Ishikawa (cell line): ENCODE data around the gene DHRS3.

Experiments used
- CEBPB ChIP-seq: IDR thresholded peaks from 2 replicates; pipeline ENCODE4 v1.6.1; 2012
- CREB1 ChIP-seq: IDR thresholded peaks from 2 replicates; pipeline ENCODE4 v1.6.1; 2012; ENCODE audit warnings: low read depth
- EGR1 ChIP-seq: IDR thresholded peaks from 2 replicates; pipeline ENCODE4 v1.6.1; 2012
- EP300 ChIP-seq: IDR thresholded peaks from 2 replicates; pipeline ENCODE4 v1.6.1; 2012; ENCODE audit warnings: borderline replicate concordance
- FOXM1 ChIP-seq: IDR thresholded peaks from 2 replicates; pipeline ENCODE4 v1.6.1; 2012; ENCODE audit warnings: low read depth, borderline replicate concordance
- NFIC ChIP-seq: IDR thresholded peaks from 2 replicates; pipeline ENCODE4 v1.6.1; 2012
- RAD21 ChIP-seq: IDR thresholded peaks from 2 replicates; pipeline ENCODE4 v1.6.1; 2012; ENCODE audit warnings: low read depth
- REST ChIP-seq: IDR thresholded peaks from 2 replicates; pipeline ENCODE4 v1.6.1; 2012; ENCODE audit warnings: low read depth, mild to moderate bottlenecking
- TAF1 ChIP-seq: IDR thresholded peaks from 2 replicates; pipeline ENCODE4 v1.6.1; 2012; ENCODE audit warnings: low read depth, mild to moderate bottlenecking
- TCF12 ChIP-seq: IDR thresholded peaks from 2 replicates; pipeline ENCODE4 v1.6.1; 2012; ENCODE audit warnings: low read depth
- TEAD4 ChIP-seq: IDR thresholded peaks from 2 replicates; pipeline ENCODE4 v1.6.1; 2012
- USF1 ChIP-seq: IDR thresholded peaks from 2 replicates; pipeline ENCODE4 v1.6.1; 2012
- YY1 ChIP-seq: IDR thresholded peaks from 2 replicates; pipeline ENCODE4 v1.6.1; 2012; ENCODE audit warnings: low read depth
- ZBTB7A ChIP-seq: IDR thresholded peaks from 2 replicates; pipeline ENCODE4 v1.6.1; 2012; ENCODE audit warnings: low read depth
- TF ChIP-seq, protein P1 (sequence below): IDR thresholded peaks from 2 replicates; pipeline ENCODE4 v1.6.1; 2012

Gene DHRS3

DNA sequence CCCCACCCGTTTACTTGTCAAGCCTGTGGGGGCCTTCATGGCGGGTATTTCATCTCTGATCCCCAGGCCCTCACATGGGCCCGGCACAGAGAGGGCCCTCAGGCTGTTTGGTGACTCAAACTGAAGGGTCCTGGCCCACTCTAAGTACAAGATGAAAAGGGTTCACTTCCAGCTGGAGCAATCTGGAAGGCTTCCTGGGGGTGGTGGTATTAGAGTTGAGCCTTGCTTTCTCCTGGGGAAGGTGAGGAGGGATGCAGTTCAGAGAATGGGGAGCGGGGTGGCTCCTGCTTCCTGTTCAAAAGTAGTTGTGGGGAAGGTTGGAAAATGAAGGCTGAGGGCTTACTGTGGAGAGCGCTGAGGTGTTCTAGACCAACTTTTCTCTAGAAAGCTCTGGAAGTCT lies 47.7 kb downstream of the DHRS3 start:
- no peak for TF ChIP-seq REST
- no peak for TF ChIP-seq TEAD4
- no peak for TF ChIP-seq RAD21
- no peak for TF ChIP-seq USF1
- no peak for TF ChIP-seq EP300
- TF ChIP-seq, protein P1, sequence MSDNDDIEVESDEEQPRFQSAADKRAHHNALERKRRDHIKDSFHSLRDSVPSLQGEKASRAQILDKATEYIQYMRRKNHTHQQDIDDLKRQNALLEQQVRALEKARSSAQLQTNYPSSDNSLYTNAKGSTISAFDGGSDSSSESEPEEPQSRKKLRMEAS: no peak
- no peak for TF ChIP-seq CREB1
- no peak for TF ChIP-seq CEBPB
- TF ChIP-seq TAF1: no peak
- no peak for TF ChIP-seq TCF12
- TF ChIP-seq YY1: no peak
- no peak for TF ChIP-seq NFIC
- TF ChIP-seq ZBTB7A: no peak
- TF ChIP-seq EGR1: no peak
- TF ChIP-seq FOXM1: no peak

- TF ChIP-seq REST: no peak
- TF ChIP-seq YY1: no peak
- no peak for TF ChIP-seq ZBTB7A
- TF ChIP-seq TEAD4: no peak
- no peak for TF ChIP-seq RAD21
- no peak for TF ChIP-seq USF1
- no peak for TF ChIP-seq CREB1
- TF ChIP-seq FOXM1: no peak
- no peak for TF ChIP-seq EGR1
Observed at GRCh38 chr1:12568009-12568767, 49.8 kb downstream of the DHRS3 start.

DNA sequence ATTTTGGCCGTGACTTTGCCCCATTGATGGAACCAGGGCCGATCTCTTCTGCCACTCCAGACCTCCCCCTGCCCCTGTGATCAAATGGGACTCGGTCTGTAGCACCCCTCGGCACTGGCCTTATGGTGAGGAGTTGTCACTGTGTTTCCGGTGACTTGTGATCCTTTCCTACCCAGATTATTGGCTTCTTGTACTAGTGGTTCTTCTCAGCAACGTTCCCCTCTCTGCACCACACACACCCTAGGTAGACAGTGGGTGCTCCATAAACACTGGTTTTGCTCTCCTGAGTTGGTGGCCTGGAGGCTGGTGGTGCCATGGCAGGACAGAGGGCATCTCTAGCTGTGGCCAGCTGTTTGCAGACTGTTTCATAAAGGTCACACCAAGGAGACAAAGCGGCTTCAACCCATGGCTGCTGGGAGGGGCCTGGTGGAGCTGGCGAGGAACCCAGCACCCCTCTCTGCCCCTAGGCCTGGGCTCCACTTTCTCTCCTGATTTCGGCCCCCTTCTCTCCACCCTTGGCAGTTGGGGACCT lies 50.7 kb downstream of the DHRS3 start:
- TF ChIP-seq YY1 (no peak), TAF1 (no peak), CEBPB (no peak), ZBTB7A (no peak), TCF12 (no peak), EGR1 (no peak), RAD21 (no peak), USF1 (no peak), NFIC (no peak), FOXM1 (no peak)
- TF ChIP-seq, protein P1: no peak

DNA sequence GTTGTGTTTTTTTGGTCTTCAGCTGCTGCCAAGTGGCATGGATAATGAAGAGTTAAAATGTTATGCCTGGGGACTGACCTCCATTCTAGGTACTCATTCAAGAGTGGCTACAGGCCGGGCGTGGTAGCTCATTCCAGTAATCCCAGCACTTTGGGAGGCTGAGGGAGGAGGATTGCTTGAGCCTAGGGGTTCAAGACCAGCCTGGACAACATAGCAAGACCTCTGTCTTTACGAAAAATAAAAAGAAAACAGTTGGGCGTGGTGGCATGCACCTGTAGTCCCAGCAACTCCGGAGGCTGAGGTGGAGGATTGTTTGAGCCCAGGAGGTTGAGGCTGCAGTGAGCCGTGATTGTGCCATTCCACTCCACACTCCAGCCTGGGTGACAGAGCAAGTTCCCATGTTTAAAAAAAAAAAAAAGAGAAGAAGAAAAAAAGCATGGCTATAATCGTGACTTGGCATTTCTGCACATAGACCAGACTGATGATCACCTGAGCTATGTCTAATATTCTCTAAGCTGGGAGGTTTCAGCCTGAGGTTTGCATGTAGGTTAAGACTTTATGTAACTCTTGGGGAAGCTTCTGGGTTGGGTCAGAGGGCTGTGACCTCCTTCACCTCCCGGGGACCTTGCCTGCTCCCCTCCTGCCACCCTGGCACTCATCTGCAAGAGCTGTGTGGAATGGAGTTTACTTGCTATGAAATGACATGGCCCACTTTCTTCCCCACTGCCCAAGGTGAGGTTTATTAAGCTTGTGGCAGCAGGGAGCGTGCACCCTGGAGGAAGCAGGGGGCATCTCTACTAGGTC lies 51.3 kb downstream of the DHRS3 start:
- TF ChIP-seq EP300 (no peak), EGR1 (no peak), RAD21 (no peak), YY1 (no peak), ZBTB7A (no peak), CEBPB (no peak), CREB1 (no peak), FOXM1 (no peak), REST (no peak), USF1 (no peak), NFIC (no peak), TCF12 (no peak), TEAD4 (no peak), TAF1 (no peak)
- TF ChIP-seq, protein P1: no peak
